HUES48 (cell line): Measurements from ENCODE around the gene NHP2.
A peak's percentile ranks its signal among the peaks of the same experiment; 100 is the strongest.

Experiments
- H3K27ac ChIP-seq: one replicate; pipeline ENCODE4 v1.7.0; 2013; ENCODE audit warnings: low read depth, low read length, inconsistent platforms
- H3K27me3 ChIP-seq: 2 replicates; pipeline ENCODE4 v1.6.1; 2013; ENCODE audit warnings: mild to moderate bottlenecking, low read length; ENCODE audit not compliant: control insufficient read depth, insufficient read depth
- H3K36me3 ChIP-seq: 2 replicates; pipeline ENCODE4 v1.6.1; 2013; ENCODE audit warnings: low read length; ENCODE audit not compliant: control insufficient read depth, insufficient read depth
- H3K4me1 ChIP-seq: 2 replicates; pipeline ENCODE4 v1.6.1; 2013; ENCODE audit warnings: mild to moderate bottlenecking, low read length; ENCODE audit not compliant: control insufficient read depth, insufficient read depth
- H3K4me3 ChIP-seq: 2 replicates; pipeline ENCODE4 v1.5.1; 2013; ENCODE audit warnings: mild to moderate bottlenecking, low read depth, low read length
- H3K9ac ChIP-seq: 2 replicates; pipeline ENCODE4 v1.6.1; 2013; ENCODE audit warnings: mild to moderate bottlenecking, low read depth, low read length, moderate library complexity
- H3K9me3 ChIP-seq: 2 replicates; pipeline ENCODE4 v1.6.1; 2013; ENCODE audit warnings: low read length; ENCODE audit not compliant: control insufficient read depth, insufficient read depth

NHP2 gene

DNA sequence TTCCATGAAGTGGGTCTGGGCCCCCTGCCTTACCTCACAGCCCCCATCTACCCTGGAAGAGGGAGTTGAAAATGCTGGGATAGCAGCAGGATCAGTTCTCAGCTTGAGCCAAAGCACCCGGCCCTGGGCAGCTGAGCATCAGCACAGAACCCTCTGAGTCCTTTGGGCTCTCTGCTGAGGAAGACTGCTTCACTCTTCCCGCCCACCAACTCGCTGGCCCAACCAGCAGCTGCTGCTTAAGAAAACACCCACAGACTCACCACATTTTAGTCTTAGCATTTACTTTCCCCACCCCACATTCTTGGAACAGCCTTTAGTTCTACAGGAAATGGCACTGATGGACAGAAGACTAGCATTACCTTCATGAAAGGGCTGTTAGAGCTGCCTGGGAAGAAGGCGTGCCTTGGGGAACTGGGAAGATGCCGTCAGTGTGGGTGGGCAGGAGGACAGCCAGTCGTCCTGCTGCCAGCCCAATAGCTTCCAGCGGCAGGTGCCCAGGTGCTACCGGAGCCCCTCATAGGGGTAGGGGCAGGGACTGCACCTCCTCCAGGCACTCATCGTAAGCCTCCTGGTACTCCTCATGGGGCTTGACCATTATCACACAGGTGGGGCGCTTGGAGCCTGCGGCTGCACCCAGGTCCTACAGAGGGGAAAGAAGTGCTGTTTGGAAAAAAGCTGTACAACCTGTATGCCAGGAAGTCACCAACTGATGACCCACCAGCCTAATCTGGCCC, 4.3 kb downstream of the NHP2 start:
- no peak overlapping the region for H3K9ac ChIP-seq
- no peak overlapping the region for H3K27ac ChIP-seq
- H3K36me3 ChIP-seq = peaks cover 73% of the 10 kb centered on the region
- H3K27me3 ChIP-seq = no peaks in the 10 kb centered on the region
- H3K9me3 ChIP-seq = no peaks in the 10 kb centered on the region
- no peaks in the 10 kb centered on the region; the same call in 1 of the 2 replicates for H3K4me1 ChIP-seq
- H3K4me3 ChIP-seq = no peak overlapping the region

DNA sequence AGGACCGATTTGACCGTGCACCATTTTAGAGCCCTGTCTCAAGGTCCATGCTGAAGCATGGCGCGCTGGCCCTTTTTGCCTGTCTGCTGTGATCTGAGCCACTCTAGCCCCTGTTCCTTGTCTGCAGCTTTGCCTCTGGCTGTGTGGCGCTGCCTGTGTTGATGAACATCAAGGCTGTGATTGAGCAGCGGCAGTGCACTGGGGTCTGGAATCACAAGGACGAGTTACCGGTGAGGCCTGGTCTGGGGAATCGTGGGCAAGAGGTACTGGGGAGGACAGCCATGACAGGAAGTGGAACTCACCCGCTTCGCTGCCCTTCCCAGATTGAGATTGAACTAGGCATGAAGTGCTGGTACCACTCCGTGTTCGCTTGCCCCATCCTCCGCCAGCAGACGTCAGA, 6.3 kb downstream of the NHP2 start:
- peaks cover 90% of the 10 kb centered on the region for H3K36me3 ChIP-seq
- no peak overlapping the region for H3K4me3 ChIP-seq
- H3K4me1 ChIP-seq = no peaks in the 10 kb centered on the region
- no peak overlapping the region for H3K9ac ChIP-seq
- H3K9me3 ChIP-seq = no peaks in the 10 kb centered on the region
- no peaks in the 10 kb centered on the region for H3K27me3 ChIP-seq
- H3K27ac ChIP-seq = no peak overlapping the region

GRCh38 chr5:178145965-178146820, 7.5 kb downstream of the NHP2 start:
- no peak overlapping the region for H3K9ac ChIP-seq
- H3K27ac ChIP-seq = peak overlapping the region; percentile 46
- H3K4me1 ChIP-seq = no peaks in the 10 kb centered on the region
- no peaks in the 10 kb centered on the region for H3K9me3 ChIP-seq
- peaks cover 92% of the 10 kb centered on the region for H3K36me3 ChIP-seq
- no peaks in the 10 kb centered on the region for H3K27me3 ChIP-seq
- no peak overlapping the region for H3K4me3 ChIP-seq

DNA sequence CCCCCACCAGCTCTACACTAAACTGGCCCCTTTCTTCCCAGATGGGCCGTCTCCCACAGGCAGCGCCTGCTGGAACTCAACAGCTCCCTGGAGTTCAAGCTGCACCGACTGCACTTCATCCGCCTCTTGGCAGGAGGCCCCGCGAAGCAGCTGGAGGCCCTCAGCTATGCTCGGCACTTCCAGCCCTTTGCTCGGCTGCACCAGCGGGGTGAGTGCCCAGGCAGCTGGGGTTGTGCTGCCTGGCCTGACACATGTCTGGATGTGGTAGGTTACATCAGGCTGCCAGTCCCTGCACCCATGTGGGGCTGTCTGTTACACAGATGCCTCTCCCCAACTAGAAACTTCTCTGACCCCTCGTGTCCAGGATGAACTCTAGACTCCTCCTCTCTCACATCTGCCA, 9.8 kb downstream of the NHP2 start:
- Histone ChIP-seq H3K9ac (no peak overlapping the region), H3K27ac (no peak overlapping the region), H3K36me3 (peaks cover 87% of the 10 kb centered on the region), H3K4me3 (no peak overlapping the region), H3K9me3 (no peaks in the 10 kb centered on the region), H3K4me1 (no peaks in the 10 kb centered on the region), H3K27me3 (no peaks in the 10 kb centered on the region)

- no peak overlapping the region for H3K27ac ChIP-seq
- peaks cover 87% of the 10 kb centered on the region for H3K36me3 ChIP-seq
- H3K4me1 ChIP-seq = no peaks in the 10 kb centered on the region
- H3K27me3 ChIP-seq = no peaks in the 10 kb centered on the region
- H3K4me3 ChIP-seq = no peak overlapping the region
- H3K9ac ChIP-seq = no peak overlapping the region
- H3K9me3 ChIP-seq = no peaks in the 10 kb centered on the region
Measured at GRCh38 chr5:178143246-178143645, 10.4 kb downstream of the NHP2 start.

GRCh38 chr5:178142642-178143041, 11.0 kb downstream of the NHP2 start:
- Histone ChIP-seq H3K27ac (no peak overlapping the region), H3K9ac (no peak overlapping the region), H3K36me3 (peaks cover 87% of the 10 kb centered on the region), H3K9me3 (no peaks in the 10 kb centered on the region), H3K4me3 (no peak overlapping the region), H3K4me1 (no peaks in the 10 kb centered on the region), H3K27me3 (no peaks in the 10 kb centered on the region)

DNA sequence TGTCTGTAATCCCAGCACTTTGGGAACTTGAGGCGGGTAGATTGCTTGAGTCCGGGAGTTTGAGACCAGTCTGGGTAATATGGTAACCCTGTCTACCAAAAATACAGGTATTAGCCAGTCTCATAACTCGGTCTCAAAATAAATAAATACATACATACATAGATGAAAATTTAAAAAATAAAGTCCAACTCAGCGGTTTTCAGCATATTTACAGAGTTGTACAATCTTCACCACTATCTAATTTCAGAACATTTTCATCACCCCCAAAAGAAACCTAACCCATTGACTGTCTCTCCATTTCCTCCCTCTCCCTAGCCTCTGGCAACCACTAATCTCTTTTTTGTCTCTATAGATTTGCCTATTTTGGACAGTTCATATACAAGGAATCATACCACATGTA, 12.1 kb downstream of the NHP2 start:
- H3K36me3 ChIP-seq = peaks cover 87% of the 10 kb centered on the region
- H3K9me3 ChIP-seq = no peaks in the 10 kb centered on the region

GRCh38 chr5:178137991-178138390, 15.7 kb downstream of the NHP2 start:
- Histone ChIP-seq H3K9me3 (no peaks in the 10 kb centered on the region), H3K27ac (no peak overlapping the region), H3K9ac (no peak overlapping the region), H3K4me1 (no peaks in the 10 kb centered on the region), H3K4me3 (no peak overlapping the region), H3K27me3 (no peaks in the 10 kb centered on the region), H3K36me3 (peaks cover 86% of the 10 kb centered on the region)

More for the DNA sequence above, 12.1 kb downstream of the NHP2 start:
- H3K9ac ChIP-seq = no peak overlapping the region
- H3K27ac ChIP-seq = no peak overlapping the region
- no peaks in the 10 kb centered on the region for H3K4me1 ChIP-seq
- H3K4me3 ChIP-seq = no peak overlapping the region
- H3K27me3 ChIP-seq = no peaks in the 10 kb centered on the region

DNA sequence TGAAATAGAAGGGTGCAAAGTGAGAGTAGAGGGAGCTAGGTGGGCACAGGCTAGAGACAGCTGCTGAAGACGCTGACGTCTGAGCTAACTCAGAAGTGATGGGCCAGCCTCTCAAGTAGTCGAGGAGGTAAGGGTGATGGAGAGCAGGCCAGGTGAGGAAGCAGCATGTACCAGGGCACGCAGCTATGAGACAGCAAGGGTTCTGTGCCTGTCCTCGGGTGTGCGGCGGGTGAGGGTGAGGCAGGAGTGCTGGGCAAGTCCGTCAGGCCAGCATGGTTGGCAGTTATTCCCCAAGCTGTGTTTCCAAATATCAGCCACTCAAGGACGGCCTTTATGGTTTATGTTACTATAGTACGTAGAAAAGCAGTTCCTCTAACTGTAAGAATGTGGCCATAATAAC, 16.7 kb downstream of the NHP2 start:
- no peak overlapping the region for H3K27ac ChIP-seq
- peaks cover 76% of the 10 kb centered on the region for H3K36me3 ChIP-seq
- no peaks in the 10 kb centered on the region; the same call in 1 of the 2 replicates for H3K4me1 ChIP-seq
- H3K9me3 ChIP-seq = no peaks in the 10 kb centered on the region
- H3K9ac ChIP-seq = no peak overlapping the region
- no peak overlapping the region for H3K4me3 ChIP-seq
- H3K27me3 ChIP-seq = no peaks in the 10 kb centered on the region

DNA sequence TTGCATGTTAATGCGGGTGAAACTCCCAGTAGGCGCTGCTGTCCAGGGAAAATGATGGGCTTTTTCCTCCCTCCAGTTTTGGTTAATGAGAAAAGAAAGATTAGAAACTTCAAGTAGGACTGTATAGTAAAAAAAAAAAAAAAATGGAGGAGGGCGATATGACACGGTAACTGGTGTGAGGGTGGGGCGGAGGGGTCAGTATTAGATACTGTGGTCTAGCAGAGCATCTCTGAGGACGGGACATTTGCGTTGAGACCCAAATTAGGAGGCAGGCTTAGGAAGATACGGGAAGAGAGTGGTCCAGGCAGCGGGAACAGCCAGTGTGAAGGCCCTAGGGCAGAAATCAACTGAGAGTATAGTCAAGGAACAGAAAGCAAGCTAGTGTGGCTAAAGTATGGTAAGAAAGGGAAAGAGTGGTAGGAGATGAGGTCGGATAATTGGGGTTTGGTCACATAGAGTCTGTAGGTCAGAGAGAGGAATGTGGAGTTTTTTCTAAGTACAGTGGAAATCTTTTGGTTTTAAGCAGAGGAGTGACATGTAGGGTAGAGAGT, 22.2 kb downstream of the NHP2 start:
- peak overlapping the region; percentile 85 for H3K4me3 ChIP-seq
- H3K9me3 ChIP-seq = no peaks in the 10 kb centered on the region
- H3K4me1 ChIP-seq = peaks cover 11% of the 10 kb centered on the region
- no peaks in the 10 kb centered on the region for H3K27me3 ChIP-seq
- H3K27ac ChIP-seq = peak overlapping the region; percentile 99
- peak overlapping the region; percentile 91 for H3K9ac ChIP-seq
- H3K36me3 ChIP-seq = peaks cover 26% of the 10 kb centered on the region
